ENCODE data around the gene UBAP1L. TPM values are rescaled to one million over a fixed set of nuclear protein-coding genes. Genes with fewer than 3 reads are reported as not detected.

Gene UBAP1L
- total RNA-seq, 1 experiment from 2014 or later = 1.7 TPM

DNA sequence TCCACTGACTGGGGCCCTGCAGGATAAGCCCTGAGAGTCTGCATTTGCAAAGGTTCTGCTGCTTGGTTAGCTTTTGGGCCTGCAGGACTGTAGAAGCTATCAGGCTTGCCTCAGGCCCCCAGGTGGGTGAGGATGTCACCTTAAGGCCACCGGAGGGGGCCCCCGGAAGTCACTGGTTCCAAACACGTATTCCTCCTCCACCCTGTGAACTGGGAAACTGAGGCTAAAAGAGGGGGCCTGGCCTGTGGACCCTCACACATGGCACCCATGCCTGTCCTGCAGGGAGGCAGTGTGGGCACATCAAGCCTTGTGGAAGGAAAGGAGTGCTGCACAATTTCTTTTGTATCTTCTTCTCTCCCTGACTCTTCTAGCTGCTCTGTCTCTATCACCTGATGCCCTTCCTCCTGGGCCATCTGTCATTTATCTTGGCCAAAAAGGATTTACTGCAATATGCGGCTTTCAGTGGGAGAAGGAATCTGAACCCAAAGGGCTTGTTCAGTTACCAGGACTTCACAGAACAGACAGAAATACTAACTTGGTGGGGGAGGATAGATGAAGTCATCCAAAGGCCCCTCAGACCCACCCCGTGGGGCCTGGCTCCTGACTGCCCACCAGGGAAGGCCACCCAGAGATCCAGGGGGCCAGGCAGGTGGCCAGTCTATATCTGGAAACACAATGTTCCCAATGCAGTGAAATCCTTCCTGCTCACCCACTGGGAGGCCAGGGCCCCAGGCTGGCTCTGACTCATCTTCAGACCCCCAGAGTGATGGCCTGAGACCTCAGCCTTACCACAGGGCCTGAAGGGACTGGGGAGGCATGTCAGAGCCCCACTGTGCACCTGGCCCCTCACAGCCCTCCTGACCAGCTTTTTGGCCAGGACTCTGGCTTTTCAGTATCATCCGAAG is 18.3 kb downstream of the UBAP1L start:
- BruUV-seq (replicated peaks) = no TSS peak
- TF ChIP-seq, protein P1, sequence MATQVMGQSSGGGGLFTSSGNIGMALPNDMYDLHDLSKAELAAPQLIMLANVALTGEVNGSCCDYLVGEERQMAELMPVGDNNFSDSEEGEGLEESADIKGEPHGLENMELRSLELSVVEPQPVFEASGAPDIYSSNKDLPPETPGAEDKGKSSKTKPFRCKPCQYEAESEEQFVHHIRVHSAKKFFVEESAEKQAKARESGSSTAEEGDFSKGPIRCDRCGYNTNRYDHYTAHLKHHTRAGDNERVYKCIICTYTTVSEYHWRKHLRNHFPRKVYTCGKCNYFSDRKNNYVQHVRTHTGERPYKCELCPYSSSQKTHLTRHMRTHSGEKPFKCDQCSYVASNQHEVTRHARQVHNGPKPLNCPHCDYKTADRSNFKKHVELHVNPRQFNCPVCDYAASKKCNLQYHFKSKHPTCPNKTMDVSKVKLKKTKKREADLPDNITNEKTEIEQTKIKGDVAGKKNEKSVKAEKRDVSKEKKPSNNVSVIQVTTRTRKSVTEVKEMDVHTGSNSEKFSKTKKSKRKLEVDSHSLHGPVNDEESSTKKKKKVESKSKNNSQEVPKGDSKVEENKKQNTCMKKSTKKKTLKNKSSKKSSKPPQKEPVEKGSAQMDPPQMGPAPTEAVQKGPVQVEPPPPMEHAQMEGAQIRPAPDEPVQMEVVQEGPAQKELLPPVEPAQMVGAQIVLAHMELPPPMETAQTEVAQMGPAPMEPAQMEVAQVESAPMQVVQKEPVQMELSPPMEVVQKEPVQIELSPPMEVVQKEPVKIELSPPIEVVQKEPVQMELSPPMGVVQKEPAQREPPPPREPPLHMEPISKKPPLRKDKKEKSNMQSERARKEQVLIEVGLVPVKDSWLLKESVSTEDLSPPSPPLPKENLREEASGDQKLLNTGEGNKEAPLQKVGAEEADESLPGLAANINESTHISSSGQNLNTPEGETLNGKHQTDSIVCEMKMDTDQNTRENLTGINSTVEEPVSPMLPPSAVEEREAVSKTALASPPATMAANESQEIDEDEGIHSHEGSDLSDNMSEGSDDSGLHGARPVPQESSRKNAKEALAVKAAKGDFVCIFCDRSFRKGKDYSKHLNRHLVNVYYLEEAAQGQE (IDR thresholded peaks at IDR 0.05; ENCODE audit: insufficient read depth in 1 of 2, low read depth in 2 of 2, low read length in 1 of 2) = no peak
- TF ChIP-seq, protein P2, sequence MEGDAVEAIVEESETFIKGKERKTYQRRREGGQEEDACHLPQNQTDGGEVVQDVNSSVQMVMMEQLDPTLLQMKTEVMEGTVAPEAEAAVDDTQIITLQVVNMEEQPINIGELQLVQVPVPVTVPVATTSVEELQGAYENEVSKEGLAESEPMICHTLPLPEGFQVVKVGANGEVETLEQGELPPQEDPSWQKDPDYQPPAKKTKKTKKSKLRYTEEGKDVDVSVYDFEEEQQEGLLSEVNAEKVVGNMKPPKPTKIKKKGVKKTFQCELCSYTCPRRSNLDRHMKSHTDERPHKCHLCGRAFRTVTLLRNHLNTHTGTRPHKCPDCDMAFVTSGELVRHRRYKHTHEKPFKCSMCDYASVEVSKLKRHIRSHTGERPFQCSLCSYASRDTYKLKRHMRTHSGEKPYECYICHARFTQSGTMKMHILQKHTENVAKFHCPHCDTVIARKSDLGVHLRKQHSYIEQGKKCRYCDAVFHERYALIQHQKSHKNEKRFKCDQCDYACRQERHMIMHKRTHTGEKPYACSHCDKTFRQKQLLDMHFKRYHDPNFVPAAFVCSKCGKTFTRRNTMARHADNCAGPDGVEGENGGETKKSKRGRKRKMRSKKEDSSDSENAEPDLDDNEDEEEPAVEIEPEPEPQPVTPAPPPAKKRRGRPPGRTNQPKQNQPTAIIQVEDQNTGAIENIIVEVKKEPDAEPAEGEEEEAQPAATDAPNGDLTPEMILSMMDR (IDR thresholded peaks at IDR 0.05) = no peak
- TF ChIP-seq POLR2AphosphoS5 (IDR thresholded peaks at IDR 0.05; ENCODE audit: low read depth, low read length) (no peak), SIN3A (IDR thresholded peaks at IDR 0.05; ENCODE audit: borderline replicate concordance, insufficient read depth, low read depth, low read length) (no peak), TCF7L2 (IDR thresholded peaks at IDR 0.05; ENCODE audit: low read depth, low read length) (no peak)

DNA sequence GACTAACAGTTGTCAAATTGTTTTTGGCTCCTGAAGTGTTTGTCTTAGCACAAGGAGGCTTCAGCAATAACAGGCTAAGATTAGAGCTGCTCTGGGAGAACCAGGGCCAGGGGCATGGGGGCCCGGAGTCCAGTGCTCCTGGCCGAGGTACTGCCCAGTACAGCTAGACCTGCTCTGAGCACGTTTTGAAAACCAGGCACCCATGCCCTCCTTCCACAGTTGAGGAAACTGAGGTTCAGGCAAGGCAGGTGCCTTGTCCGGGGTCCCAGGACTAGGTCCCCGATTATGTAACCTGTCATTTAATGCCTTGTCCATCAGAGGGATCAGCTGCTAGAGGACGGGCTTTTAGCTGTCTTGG is 19.3 kb downstream of the UBAP1L start:
- intact Hi-C loops (cut with micrococcal nuclease; ENCODE audit: unreplicated experiment) (no loop called here), in situ Hi-C loops (cut with HindIII; ENCODE audit: low pct_unique_long_range_greater_than_20kb, low sequenced_read_pairs) (no loop called here)
- POLR2A ChIA-PET = no interaction called here
- Histone ChIP-seq H3K27ac (ENCODE audit: low read length) (no peak overlapping the region), H3K9me3 (ENCODE audit: control insufficient read depth, insufficient read depth, low read depth, low read length) (no peaks in the 10 kb centered on the region), H3K4me3 (ENCODE audit: low read depth in 2 of 2, low read length in 2 of 2) (no peak overlapping the region), H3K27me3 (ENCODE audit: control insufficient read depth, insufficient read depth, low read length) (no peaks in the 10 kb centered on the region), H3K4me1 (ENCODE audit: control insufficient read depth, insufficient read depth, low read length) (no peaks in the 10 kb centered on the region), H3K36me3 (ENCODE audit: control insufficient read depth, insufficient read depth, low read length) (no peaks in the 10 kb centered on the region)
- ATAC-seq = no peak
- CTCF ChIA-PET = interaction anchor here (0.6 kb wide), 1 partner anchor 270 kb away, joined by 3 read pairs; no protein-coding TSS in a partner anchor
- no peak for DNase-seq (ENCODE audit: low read depth, low spot score)
- no TSS peak for BruUV-seq (replicated peaks)
- TF ChIP-seq, protein P1 (IDR thresholded peaks at IDR 0.05; ENCODE audit: insufficient read depth in 1 of 2, low read depth in 2 of 2, low read length in 1 of 2) = no peak
- TF ChIP-seq, protein P2 (IDR thresholded peaks at IDR 0.05) = no peak
- no peak for TF ChIP-seq TCF7L2 (IDR thresholded peaks at IDR 0.05; ENCODE audit: low read depth, low read length)
- TF ChIP-seq SIN3A (IDR thresholded peaks at IDR 0.05; ENCODE audit: borderline replicate concordance, insufficient read depth, low read depth, low read length) = no peak
- no peak for TF ChIP-seq POLR2AphosphoS5 (IDR thresholded peaks at IDR 0.05; ENCODE audit: low read depth, low read length)

More for the DNA sequence above, 18.3 kb downstream of the UBAP1L start:
- Histone ChIP-seq H3K4me3 (ENCODE audit: low read depth in 2 of 2, low read length in 2 of 2) (no peak overlapping the region), H3K9me3 (ENCODE audit: control insufficient read depth, insufficient read depth, low read depth, low read length) (no peaks in the 10 kb centered on the region), H3K27me3 (ENCODE audit: control insufficient read depth, insufficient read depth, low read length) (no peaks in the 10 kb centered on the region), H3K27ac (ENCODE audit: low read length) (no peak overlapping the region), H3K36me3 (ENCODE audit: control insufficient read depth, insufficient read depth, low read length) (no peaks in the 10 kb centered on the region), H3K4me1 (ENCODE audit: control insufficient read depth, insufficient read depth, low read length) (no peaks in the 10 kb centered on the region)
- DNase-seq (ENCODE audit: low read depth, low spot score) (no peak), ATAC-seq (no peak)
- intact Hi-C loops (cut with micrococcal nuclease; ENCODE audit: unreplicated experiment) = no loop called here
- ChIA-PET CTCF (interaction anchor here (0.6 kb wide), 1 partner anchor 271 kb away, joined by 3 read pairs; no protein-coding TSS in a partner anchor), POLR2A (no interaction called here)
- in situ Hi-C loops (cut with HindIII; ENCODE audit: low pct_unique_long_range_greater_than_20kb, low sequenced_read_pairs) = no loop called here

All from Panc1 (cell line).